GM21723 (cell line): ENCODE results near the gene TNFRSF12A.

Experiments used
- ATAC-seq: cut with Tn5 transposase; IDR thresholded peaks from one replicate; pipeline ENCODE4 v1.9.1; 2021; ENCODE audit warnings: mild to moderate bottlenecking, moderate library complexity; ENCODE audit not compliant: unreplicated experiment

The TNFRSF12A gene

DNA sequence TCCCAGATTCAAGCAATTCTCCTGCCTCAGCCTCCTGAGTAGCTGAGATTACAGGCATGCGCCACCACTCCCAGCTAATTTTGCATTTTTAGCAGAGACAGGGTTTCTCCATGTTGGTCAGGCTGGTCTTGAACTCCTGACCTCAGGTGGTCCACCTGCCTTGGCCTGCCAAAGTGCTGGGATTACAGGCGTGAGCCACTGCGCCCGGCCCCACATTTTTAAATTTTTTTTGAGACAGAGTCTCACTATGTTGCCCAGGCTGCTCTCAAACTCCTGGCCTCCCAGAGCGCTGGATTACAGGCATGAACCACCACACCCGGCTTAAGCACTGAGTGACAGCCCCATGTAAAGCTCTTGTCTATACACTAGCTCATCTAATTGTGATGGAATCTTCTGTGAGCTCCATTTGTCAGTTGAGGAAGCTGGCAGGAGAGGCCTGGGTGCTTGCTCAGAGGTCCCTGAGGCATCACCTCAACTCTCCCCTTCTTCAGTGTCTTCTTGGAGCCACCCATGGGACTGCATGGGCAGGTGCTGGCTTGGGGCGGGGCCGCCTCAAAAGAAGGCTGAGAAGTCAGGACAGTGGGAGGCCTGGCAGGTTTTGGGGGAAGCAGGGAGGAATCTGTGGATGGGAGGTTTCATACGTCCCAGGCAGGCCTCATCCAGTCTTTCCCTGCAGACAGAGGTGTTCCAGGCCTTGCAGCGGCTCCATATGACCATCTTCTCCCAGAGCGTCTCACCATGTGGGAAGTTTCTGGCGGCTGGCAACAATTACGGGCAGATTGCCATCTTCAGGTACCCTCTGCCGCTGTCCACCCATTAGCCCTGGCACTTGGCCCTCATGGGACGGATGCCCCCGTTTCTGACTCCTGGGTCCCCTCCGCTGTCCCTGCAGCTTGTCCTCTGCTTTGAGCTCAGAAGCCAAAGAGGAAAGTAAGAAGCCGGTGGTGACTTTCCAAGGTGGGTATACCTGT lies 5.1 kb downstream of the TNFRSF12A start:
- ATAC-seq, result no peak

GRCh38 chr16:3026003-3026378 lies 5.8 kb downstream of the TNFRSF12A start:
- ATAC-seq, result no peak

DNA sequence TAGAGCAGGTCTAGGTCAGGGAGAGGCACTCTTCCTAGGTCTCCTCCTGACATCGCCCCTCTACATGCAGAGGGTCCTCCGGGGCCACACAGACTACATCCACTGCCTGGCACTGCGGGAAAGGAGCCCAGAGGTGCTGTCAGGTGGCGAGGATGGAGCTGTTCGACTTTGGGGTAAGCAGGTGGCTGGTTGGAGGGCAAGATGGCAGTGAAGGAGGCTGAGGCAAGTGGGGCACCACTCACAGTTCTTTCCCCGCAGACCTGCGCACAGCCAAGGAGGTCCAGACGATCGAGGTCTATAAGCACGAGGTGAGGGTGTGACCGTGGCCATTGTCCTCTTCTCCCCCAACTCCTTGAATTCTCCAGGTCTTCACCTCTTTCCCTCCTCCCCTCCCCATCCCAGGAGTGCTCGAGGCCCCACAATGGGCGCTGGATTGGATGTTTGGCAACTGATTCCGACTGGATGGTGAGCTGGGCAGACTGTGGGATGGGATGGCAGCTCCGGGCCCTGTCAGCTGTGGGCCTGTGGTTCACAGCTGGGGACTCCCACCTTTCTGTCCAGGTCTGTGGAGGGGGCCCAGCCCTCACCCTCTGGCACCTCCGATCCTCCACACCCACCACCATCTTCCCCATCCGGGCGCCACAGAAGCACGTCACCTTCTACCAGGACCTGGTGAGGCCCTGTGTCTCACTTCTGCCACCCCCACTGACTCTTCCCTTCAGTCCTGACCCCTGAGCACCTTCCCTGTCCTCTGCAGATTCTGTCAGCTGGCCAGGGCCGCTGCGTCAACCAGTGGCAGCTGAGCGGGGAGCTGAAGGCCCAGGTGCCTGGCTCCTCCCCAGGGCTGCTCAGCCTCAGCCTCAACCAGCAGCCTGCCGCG lies 6.7 kb downstream of the TNFRSF12A start:
- ATAC-seq, result no peak

GRCh38 chr16:3027489-3027795 lies 7.3 kb downstream of the TNFRSF12A start:
- no peak for ATAC-seq

GRCh38 chr16:3027983-3028715 lies 8.0 kb downstream of the TNFRSF12A start:
- ATAC-seq, result no peak

DNA sequence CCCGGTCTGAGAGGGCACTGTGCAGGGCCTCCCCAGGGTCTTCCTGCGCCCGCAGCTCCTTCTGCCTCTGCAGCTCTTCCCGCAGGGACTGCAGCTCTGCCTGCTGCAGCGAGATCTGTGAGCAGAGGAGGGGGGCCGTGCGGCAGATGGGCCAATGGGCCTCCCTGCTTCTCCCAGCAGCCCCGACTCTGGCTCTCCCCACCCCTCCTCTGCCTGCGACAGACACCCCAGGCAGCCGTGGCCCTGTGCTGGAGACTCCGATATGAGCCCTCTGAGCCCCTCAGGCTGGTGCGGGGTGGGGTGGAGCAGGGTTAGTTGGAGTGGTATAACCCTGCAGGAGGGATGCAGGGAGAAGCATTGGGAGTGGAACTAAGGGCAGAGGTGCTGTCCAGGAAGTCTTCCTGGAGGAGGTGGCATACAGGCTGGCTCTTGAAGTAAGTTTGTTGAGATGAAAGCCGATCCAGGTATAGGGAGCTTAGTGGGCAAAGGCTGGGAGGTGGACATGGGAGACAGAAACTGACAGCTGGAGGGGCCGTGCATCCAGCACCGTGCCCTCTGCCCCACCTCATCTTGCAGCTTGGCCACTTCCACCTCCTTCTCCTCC lies 8.7 kb downstream of the TNFRSF12A start:
- no peak for ATAC-seq

- no peak for ATAC-seq
These were observed 9.5 kb downstream of the TNFRSF12A start for GRCh38 chr16:3029491-3030221.

DNA sequence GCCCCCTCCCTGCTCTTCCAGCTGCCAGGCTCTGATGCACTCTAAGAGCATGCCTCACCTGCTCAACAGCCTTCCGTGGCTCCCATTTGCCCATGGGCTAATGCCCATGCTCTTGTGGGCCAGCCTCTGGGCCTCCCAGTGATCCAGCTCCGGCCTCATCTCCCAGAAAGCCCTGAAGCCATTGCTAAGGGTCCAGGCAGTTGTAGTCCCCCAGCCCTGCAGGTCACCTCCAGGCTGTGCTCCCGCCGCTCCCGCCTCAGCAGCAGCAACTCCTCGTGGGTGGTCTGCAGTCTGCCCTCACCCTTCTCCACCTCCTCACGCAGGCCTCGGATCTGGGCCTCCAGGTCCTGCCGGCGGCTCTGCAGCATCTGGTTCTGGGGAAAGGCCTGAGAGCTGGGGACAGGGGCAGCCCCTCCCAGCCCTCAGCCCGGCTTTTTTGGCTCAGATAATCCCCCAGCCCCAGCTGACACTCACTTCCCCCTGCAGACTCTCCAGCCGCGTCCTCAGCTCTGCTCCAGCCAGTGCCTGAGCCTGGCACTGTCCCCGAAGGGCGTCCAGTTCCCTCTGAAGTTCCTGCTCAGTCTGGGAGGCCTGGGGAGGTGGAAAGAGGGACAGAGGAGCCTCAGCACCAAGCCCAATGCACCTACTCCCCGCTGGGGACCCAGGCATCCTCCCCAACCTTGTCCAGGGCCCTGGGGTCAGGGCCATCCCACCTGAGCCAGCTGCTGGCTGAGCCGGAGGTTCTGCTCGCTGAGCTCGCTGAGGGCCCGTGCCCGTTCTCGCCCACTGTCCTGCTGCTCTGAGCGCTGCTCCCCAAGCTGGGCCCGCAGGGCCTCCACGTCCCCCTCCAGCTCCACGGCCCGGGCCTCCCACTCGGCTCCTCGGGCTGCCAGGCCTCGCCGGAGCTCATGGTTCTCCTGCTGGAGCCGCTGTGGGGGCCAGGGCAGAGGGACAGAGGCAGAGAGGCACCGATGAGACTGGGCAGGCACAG lies 10.3 kb downstream of the TNFRSF12A start:
- no peak for ATAC-seq

GRCh38 chr16:3032624-3033023 lies 12.5 kb downstream of the TNFRSF12A start:
- no peak for ATAC-seq

DNA sequence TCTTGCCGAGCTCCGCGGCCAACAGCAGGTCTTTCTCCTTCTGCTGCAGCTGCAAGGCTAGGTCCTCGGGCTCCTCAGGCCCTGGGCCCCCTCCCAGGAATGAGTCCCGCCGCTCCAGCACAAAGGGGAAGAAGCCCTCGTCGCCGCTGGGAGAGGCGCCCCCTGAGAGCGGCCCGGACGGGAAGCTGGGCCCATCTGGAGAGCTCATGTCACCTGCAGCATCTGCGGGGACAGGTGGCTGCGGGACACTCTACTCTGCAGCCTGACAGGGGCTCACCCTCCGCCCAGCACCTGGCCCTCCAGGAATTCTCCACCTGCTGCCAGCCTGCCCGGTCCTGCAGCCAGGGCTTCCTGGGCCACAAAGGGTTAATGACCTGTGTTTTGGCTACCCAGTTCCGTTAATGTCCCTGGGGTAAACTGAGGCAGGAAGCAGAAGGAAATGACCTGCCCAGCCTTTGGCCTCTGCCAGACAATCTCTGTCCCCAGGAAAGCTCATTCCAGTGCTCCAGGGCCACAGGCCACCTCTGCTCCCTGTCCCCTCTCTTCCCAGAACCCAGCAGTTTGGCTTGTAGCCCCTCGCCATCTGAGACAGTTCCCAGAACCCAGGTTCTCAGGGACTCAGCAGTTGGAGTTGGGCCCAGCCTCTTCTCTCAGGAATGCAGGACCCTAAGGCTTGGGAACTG lies 15.3 kb downstream of the TNFRSF12A start:
- ATAC-seq, result no peak

- no peak for ATAC-seq
These were observed 16.0 kb downstream of the TNFRSF12A start for GRCh38 chr16:3035972-3036725.

DNA sequence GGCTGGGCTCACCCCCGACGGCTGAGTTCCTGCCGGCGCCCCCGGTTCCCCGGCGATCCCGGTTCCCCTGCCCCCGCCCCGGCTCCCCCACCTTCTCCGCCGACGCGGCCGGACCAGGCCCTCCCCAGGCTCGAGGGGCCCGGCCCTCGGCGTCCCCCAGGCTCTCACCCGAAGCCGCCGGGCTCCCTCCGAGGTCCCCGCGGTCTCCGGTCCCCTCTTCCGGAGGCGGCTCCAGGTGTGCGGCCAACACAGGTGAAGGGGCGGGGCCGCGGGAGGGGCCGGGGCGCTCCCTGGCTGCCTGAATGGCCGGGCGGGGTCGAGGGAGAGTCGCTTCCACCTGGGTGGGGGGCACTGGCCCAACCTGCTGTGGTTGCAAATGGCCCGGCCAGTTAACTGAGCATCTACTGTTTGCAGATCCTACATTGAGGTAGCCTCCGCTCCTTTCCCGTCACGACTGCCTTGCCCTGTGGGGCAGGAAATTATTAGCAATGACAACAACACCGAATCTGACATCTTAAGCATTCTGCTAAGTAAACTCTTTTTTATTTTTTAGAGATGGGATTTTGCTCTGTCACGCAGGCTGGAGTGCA lies 16.7 kb downstream of the TNFRSF12A start, which contains the start of gene BICDL2:
Gene BICDL2, minus strand, starts transcription at position 219 of the 590 bp plus-strand sequence. CDS start 1,448 bp downstream, outside the sequence.
- no peak for ATAC-seq

DNA sequence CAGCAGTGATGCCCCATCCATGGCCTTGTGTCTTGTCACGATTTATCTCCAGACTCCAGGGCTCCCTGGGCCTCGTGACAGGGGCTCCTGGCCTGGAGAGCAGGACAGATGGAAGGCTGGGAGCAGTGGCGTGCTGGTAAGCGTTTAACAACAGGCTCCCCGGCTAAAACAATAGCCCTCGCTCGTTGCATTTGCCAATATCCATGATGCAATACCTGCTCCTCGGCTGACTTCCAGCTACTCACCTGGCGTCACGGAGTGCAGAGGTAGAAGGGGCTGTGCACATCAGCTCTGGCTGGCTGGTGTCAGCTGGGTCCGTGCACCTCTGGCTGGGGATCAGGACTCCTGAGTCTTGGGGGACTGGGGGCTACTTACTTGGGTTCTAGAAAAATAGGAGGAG lies 18.1 kb downstream of the TNFRSF12A start:
- no peak for ATAC-seq

DNA sequence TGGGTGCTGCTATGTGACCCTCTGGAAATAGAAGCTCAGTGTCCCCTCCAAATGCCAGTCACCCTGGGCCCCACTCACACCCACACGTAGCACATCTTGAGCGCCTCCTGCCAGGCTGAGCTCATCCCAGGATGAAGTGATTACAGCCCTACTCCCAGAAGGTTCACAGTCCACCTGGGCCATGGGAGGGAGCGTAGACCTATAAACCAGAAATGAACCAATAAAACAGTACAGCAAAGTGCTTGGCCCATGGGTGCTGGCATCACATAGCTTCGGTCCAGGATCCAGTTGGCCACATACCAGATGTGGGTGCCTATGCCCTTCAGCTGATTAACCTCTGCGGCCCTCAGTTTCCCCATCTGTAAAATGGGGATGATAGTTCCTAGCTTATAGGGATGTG lies 18.7 kb downstream of the TNFRSF12A start:
- ATAC-seq, result no peak

DNA sequence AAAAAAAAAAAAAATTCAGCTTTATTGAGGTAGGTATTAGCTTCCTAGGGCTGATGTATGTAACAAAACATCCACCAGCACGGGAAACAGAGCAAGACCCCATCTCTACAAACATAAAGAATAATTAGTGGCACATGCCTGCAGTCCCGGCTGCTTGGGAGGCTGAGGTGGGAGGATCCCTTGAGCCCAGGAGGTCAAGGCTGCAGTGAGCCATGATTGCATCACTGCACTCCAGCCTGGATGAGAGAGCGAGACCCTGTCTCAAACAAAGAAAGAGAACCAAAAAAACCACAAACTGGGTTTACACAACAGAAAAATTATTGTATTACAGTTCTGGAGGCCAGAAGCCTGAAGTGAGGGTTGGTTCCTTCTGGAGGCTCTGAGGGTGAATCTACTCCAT lies 22.2 kb downstream of the TNFRSF12A start:
- no peak for ATAC-seq

GRCh38 chr16:3044708-3045107 lies 24.5 kb downstream of the TNFRSF12A start:
- no peak for ATAC-seq
